HT-29 (cell line): ENCODE measurements around the gene SH3BP2. TPM values are rescaled to one million over a fixed set of nuclear protein-coding genes. Genes with fewer than 3 reads are reported as not detected.

Experiments used
- DNase-seq: peaks from one replicate; pipeline ENCODE4 v3.0.0-alpha.2; 2015; ENCODE audit warnings: low spot score
- total RNA-seq: library from RNA; depleted of rRNA; stranded (reverse); fragments of >200 nt; shearing (Covaris generic); gene quantifications from 2 replicates; pipeline ENCODE4 v1.2.3, GENCODE V29; 2014

SH3BP2 gene
- total RNA-seq, 1 experiment from 2014 or later: 166 TPM

GRCh38 chr4:2850966-2851798, 58.3 kb downstream of the SH3BP2 start:
- no peak for DNase-seq

GRCh38 chr4:2852481-2852921, 59.6 kb downstream of the SH3BP2 start:
- DNase-seq: no peak

GRCh38 chr4:2855584-2855983, 62.7 kb downstream of the SH3BP2 start:
- no peak for DNase-seq

DNA sequence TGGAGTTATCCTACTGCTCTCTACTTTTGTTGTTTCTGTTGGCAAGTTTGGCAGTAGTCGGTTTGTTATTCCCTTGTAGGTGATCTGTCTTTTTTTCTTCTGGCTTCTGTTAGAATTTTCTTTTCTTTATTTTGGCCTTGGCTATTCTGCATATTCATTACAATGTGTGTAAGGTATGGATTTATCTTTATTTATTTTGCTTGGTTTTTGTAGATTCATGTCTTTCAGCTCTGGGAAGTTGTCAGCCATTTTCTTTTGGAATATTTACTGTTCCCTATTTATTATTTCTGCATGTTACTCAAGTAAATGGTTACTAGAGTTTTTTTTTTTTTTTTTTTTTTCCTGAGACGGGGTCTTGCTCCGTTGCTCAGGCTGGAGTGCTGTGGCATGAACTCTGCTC, 63.4 kb downstream of the SH3BP2 start:
- DNase-seq: no peak

DNA sequence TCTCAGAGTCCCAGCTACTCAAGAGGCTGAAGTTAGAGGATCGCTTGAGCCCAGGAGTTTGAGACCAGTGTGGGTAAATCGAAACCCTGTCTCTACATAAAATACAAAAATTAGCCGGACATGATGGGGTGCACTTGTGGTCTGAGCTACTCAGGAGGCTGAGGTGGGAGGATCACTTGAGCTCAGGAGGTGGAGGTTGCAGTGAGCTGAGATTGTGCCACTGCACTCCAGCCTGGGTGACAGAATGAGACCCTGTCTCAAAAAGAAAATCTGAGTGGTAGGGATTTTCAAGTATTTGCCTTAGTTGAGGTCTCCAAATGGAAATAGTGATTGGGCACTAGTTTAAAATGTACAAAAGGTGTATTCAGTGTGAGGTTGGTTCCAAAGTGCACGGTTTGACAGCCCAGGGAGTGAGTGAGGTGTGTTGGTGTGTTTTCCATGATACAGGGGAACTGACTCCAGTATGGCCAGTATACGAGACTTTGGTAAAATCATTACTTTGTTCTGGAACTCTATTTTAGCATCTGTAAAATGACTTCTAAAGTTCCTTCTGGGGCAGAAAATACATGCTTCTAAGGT, 64.6 kb downstream of the SH3BP2 start:
- DNase-seq: no peak

DNA sequence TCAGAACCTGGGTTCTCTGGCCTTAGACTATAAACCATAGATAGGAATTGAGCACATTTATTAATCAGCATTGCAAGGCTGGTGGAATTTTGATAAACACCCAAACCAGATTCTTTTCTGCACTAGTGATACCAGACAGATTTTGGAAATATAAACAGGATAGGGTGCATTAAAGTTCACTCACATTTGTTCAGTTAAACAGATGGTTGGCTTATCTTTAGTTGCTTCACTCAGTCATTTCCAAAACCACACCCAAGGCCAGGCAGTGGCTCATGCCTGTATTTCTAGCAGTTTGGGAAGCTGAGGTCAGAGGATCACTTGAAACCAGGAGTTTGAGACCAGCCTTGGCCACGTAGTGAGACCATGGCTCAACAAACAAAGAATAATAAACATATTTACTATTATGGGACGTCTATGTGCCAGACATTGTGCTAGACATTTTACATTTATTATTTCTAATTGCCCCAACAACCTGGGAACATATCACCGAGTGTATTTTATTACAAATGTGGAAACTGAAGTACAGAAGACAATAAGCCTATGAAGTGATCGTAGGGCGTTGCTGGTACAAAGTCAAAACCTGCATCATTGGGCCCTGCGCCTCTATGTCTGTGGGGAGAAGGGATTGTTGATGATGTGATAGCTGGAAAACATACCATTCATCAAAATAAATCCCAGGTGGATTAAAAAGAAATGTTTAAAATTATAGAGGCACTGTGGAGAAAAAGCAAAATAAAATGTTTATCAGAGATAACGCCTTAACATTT, 65.7 kb downstream of the SH3BP2 start:
- DNase-seq: no peak

DNA sequence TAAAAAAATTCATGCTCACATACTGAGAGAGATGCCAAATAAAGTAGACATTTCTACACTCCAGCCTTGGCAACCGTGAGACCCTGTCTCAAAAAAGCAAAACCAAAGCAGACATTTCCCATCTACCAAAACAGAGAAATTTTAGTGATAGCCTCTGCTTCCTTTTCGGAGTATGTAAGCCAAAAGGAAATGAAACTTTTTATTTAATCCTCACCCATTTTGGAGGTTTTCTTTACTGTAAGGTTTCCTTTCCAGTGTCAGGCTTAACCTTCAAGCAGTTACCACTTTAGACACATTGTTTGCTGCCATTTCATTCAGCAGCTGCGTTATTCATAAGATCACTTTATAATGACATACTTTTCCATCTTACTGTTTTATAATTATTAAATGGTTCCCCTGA, 66.6 kb downstream of the SH3BP2 start:
- DNase-seq: no peak

DNA sequence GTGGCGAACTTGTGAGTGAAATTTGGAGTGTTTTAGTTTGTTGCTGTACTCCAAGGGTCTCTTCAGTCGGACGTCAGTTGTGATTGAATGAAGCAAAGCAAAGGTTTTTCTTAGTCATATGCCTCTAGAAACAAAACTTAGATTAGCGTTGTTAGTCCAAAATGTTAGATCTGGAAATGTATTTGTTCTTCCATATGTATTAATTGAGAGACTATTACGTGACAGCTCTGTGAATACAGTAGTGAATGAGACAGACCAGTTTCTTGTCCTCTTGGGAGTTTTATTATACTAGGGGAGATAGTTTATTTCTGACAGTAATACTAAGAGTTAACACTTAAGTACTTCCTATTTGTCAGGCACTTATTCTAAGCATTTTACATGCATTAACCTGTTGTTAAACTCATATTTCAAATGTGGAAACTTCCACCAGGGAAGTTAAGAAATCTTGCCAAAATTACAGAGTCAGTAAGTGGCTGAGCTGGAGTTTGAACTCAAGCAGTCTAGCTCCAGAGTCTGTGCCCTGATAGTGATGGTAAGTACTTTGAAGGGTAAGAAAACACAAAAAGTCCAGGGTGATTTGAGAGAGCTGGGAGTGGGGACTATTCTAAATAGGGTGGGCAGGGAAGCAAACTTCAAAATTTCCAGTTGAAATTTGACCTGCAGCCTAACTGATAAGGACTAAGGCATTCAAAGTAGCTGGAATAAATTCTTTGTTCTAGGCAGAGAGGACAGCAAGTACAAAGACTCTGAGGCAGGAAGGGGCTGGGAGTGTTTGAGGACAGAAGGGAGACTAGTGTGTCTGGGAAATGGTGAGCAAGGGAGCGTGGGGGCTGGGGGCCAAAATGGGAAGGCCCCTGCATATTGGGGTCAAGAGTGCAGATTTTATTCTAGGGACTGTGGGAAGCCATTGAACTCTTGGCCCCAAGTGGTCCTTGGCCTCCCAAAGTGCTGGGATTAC, 67.8 kb downstream of the SH3BP2 start:
- no peak for DNase-seq

DNA sequence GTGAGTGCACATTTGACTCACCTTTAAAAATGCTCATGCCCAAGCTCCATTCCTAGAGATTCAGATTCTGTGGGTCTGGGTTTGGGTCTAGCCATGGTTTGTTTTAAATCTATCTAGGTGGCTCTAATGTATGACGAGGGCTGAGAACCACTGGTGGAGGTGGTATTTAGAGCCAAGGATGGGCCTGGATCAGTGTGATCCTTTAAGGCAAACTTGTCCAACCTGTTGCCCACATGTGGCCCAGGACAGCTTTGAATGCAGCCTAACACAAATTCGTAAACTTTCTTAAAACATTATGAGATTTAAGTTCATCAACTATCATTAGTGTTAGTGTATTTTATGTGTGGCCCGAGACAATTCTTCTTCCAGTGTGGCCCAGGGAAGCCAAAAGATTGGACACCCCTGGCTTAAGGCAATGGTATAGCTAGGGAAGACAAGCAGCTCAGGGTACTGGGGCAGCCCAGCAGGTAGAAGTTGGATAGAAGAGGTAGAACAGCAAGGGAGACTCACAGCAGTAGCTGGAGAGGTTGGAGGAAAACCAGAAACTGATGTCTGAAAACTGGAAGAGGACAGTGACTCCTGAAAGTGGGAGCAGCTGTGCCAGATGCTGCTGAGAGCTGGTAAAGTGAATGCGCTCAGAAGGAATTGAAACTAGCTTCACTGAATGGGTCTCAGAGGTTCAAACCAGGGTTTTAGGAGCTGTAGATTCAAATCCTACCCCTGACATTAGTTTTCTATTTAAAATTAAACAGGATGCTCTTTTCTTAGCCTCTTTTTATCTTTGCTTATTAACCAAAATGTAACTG, 68.9 kb downstream of the SH3BP2 start:
- no peak for DNase-seq

GRCh38 chr4:2862528-2862927, 69.6 kb downstream of the SH3BP2 start:
- DNase-seq: peak; percentile 65

DNA sequence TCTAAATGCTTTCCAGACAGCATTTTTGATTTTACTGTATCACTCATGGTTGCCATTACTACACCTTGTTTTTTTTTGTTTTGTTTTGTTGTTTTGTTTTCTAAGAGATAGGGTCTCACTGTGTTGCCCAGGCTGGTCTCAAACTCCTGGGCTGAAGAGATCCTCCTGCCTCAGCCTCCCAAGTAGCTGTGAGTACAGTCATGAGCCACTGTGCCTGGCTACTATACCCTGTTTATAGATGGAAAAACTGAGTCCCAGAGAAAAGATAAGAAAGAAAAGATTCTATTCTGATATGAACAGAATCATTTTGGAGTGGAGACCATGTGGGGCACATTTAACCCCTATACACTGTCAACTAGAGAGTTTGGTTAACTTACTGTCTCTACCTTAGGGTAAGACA, 70.8 kb downstream of the SH3BP2 start:
- no peak for DNase-seq

GRCh38 chr4:2865196-2865780, 72.4 kb downstream of the SH3BP2 start:
- DNase-seq: no peak

- DNase-seq: no peak
Measured at GRCh38 chr4:2866160-2866861, 73.4 kb downstream of the SH3BP2 start.

- DNase-seq: no peak
Measured at GRCh38 chr4:2866891-2867290, 74.0 kb downstream of the SH3BP2 start.

DNA sequence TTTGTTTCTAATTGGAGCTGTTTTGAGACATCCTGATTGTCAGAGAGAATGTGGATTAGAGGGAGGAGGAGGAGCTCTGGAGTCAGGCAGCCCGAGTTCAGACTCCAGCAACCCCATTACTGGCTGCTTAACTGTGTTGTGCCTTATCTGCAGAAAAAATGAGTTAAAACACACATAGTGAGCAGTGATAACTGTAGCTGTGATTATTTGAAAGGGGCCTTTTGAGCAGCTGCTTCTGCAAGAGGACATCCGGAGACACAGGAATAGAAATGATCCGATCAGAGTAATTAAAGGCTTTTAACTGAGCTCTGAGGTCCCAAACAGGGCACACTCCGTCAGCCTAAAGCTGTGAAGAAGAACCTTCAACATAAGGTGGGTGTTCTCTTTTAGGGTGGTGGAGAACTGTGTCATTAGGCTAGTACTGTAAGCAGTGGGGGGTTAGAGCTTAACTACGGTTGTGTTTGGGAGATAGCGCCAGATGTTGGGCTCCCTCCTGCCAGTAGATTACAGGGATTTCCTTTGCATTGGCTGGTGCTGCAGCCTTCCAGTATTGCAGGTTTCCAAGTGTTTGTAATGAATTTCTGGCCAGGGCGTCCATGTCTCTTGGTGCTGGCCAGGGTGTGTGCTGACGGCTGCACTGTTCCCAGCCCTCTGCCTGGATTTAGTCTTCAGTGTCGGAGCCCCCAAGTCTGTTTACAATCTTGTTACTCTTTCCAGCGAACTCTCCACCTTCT, 75.0 kb downstream of the SH3BP2 start:
- DNase-seq: no peak

- DNase-seq: no peak
Measured at GRCh38 chr4:2868877-2869487, 76.1 kb downstream of the SH3BP2 start.

DNA sequence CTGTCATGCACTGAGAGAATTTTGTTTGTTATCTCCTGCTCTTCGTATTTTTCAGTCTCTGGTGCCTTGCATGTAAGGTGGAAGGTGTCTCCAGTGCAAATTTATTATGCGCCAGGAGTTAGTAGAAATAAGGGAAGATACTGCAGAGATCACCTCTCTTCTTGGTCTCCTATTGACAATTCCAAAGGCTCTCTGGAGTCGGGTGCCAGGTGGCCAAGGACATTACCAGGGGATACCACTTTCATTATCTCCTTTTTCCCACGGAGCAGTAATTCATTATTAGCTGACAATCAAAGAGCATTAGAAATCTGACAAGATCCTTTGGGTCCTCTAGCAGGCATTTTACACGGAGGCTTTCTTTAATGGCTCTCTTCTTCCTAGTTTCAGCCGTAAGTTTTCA, 76.8 kb downstream of the SH3BP2 start:
- DNase-seq: no peak

DNA sequence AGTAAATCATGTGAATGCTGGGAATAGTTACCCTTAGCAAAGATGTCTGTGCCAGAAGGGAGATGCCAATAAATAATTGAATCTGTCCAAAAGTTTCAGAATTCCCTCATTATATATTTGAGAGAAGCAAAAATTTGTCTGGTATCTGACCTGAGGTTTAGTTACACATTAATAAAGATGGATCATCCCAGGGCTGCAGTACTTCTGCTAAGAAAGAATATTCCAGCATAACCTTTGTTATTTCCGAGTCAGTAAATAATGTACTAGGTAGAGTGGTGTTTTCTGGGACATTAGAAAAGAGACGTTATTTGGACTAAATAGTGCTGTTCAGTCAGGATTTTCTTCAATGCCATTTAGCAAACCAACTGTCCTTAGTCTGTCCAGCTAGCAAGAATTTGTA, 77.2 kb downstream of the SH3BP2 start:
- no peak for DNase-seq
